Measurements from ENCODE around the gene ZFYVE21.

ZFYVE21 gene

DNA sequence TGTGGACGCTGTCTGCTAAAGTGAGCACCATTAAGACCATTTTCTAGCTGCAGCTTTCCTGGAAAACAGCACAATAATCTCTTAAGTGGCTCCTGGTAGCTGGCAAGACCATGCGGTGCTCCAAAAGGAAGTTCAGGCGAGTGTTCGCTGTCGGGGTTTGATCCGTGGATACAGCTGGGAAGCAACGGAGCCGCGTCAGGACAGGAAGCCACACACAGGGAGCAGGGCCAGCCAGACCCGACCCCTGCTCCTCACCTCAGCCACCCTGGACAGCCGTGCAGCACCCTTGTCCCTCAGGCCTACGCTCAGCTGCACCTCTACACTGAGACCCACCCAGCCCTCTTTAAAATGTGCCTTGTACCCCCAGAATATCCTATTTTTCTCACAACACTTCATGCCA lies 19.4 kb downstream of the ZFYVE21 start:
- H3K4me3 ChIP-seq (ENCODE audit: low read depth, low read length), result no peak overlapping the region
- no peak for DNase-seq (ENCODE audit: low read depth)
- TF ChIP-seq, protein P1, sequence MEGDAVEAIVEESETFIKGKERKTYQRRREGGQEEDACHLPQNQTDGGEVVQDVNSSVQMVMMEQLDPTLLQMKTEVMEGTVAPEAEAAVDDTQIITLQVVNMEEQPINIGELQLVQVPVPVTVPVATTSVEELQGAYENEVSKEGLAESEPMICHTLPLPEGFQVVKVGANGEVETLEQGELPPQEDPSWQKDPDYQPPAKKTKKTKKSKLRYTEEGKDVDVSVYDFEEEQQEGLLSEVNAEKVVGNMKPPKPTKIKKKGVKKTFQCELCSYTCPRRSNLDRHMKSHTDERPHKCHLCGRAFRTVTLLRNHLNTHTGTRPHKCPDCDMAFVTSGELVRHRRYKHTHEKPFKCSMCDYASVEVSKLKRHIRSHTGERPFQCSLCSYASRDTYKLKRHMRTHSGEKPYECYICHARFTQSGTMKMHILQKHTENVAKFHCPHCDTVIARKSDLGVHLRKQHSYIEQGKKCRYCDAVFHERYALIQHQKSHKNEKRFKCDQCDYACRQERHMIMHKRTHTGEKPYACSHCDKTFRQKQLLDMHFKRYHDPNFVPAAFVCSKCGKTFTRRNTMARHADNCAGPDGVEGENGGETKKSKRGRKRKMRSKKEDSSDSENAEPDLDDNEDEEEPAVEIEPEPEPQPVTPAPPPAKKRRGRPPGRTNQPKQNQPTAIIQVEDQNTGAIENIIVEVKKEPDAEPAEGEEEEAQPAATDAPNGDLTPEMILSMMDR (IDR thresholded peaks at IDR 0.05; ENCODE audit: insufficient read depth, low read depth, low read length, missing control alignments), result no peak

DNA sequence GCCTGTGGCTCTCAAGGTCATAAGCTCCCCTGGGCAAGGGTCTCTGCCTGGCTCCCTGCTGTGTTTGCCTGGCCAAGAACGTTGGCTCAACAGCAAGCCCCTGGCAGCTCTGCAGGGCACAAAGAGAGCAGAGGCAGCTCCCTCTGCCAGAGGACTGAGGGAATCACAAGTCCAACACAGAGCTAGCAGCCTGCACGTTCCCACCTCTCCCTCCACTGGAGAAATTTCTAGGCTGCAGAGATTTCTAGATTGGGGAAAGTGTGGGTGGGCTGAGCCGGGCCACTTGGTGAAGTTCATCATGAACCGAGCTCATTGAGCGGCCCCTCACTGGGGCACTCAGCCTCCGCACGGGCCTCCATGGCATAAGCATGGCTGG lies 19.8 kb downstream of the ZFYVE21 start:
- H3K4me3 ChIP-seq (ENCODE audit: low read depth, low read length), result no peak overlapping the region
- TF ChIP-seq, protein P1 (IDR thresholded peaks at IDR 0.05; ENCODE audit: insufficient read depth, low read depth, low read length, missing control alignments), result no peak
- no peak for DNase-seq (ENCODE audit: low read depth)

- DNase-seq (ENCODE audit: low read depth), result no peak
- H3K4me3 ChIP-seq (ENCODE audit: low read depth, low read length), result no peak overlapping the region
- TF ChIP-seq, protein P1 (IDR thresholded peaks at IDR 0.05; ENCODE audit: insufficient read depth, low read depth, low read length, missing control alignments), result no peak
Measured at GRCh38 chr14:103735815-103736545, 20.4 kb downstream of the ZFYVE21 start.

- no peak overlapping the region for H3K4me3 ChIP-seq (ENCODE audit: low read depth, low read length)
- TF ChIP-seq, protein P1 (IDR thresholded peaks at IDR 0.05; ENCODE audit: insufficient read depth, low read depth, low read length, missing control alignments), result no peak
- DNase-seq (ENCODE audit: low read depth), result no peak
Measured at GRCh38 chr14:103736546-103737431, 21.2 kb downstream of the ZFYVE21 start.

GRCh38 chr14:103737432-103738045 lies 21.9 kb downstream of the ZFYVE21 start:
- DNase-seq (ENCODE audit: low read depth), result no peak
- no peak overlapping the region for H3K4me3 ChIP-seq (ENCODE audit: low read depth, low read length)
- TF ChIP-seq, protein P1 (IDR thresholded peaks at IDR 0.05; ENCODE audit: insufficient read depth, low read depth, low read length, missing control alignments), result no peak

DNA sequence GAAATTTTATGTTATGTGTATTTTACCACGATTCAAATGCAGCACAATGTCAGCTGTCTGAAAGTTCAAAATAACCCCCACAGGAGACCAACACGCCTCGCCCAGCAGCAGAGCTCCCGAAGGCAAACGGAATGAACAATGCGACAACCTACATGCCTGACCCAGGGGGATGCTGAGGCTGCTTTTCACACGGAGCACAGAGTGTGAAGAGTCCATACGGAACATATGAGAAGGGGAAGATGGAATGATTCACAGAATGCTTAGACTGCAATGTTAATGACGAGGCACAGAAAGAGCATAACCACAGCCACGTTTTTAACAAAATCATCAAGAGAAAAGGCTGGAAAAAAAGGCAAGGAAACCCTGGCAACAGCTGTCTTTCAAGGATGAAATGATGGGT lies 22.6 kb downstream of the ZFYVE21 start:
- no peak for DNase-seq (ENCODE audit: low read depth)
- no peak overlapping the region for H3K4me3 ChIP-seq (ENCODE audit: low read depth, low read length)
- TF ChIP-seq, protein P1 (IDR thresholded peaks at IDR 0.05; ENCODE audit: insufficient read depth, low read depth, low read length, missing control alignments), result no peak
